Measurements from ENCODE around the gene DYDC1. TPM values are rescaled to one million over a fixed set of nuclear protein-coding genes. Genes with fewer than 3 reads are reported as not detected.

DYDC1 gene
- total and polyA plus RNA-seq, 2 of the 13 experiments (the other 11 are each of a cell fraction or from before 2014, with no cell fraction given), result not detected

DNA sequence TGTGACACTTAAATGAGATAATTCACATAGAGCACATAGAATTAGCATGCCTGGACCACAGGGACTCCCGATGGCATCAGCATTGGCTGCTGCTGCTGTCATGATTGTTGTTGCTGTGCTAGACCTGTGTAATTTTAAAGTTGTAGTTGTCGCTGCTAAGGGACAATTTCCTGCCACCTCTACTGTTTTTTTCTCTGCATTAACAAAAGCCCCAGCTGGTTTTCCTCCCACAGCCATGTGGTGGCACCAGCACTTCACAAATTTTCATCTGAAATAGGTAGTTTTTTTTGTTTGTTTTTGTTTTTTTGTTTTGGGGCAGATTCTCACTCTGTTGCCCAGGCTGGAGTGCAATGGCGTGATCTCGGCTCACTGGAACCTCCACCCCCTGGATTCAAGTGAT lies 26.4 kb upstream of the DYDC1 start:
- Histone ChIP-seq H3K27ac (ENCODE audit: extremely low read length, insufficient read depth, low read length) (no peak overlapping the region), H3K27me3 (ENCODE audit: control insufficient read depth in 1 of 2, insufficient read depth in 2 of 2, low read length in 2 of 2) (no peaks in the 10 kb centered on the region), H3K4me1 (ENCODE audit: insufficient read depth, low read length) (peaks cover 10% of the 10 kb centered on the region), H2AFZ (ENCODE audit: low read length) (no peak overlapping the region), H4K20me1 (ENCODE audit: insufficient read depth, low read length) (no peaks in the 10 kb centered on the region), H3K4me2 (ENCODE audit: low read depth, low read length) (no peak overlapping the region), H3K36me3 (replicated peaks in 1 of 2; ENCODE audit: control insufficient read depth in 1 of 2, insufficient read depth in 2 of 2, low read length in 2 of 2) (no peaks in the 10 kb centered on the region), H3K4me3 (replicated peaks in 1 of 3; ENCODE audit: insufficient read depth in 1 of 3, low read depth in 2 of 3, low read length in 3 of 3) (no peak overlapping the region), H3K9me3 (ENCODE audit: low read length) (no peaks in the 10 kb centered on the region), H3K79me2 (ENCODE audit: insufficient read depth, low read length) (no peaks in the 10 kb centered on the region), H3K9ac (ENCODE audit: insufficient read depth, low read depth, low read length) (no peak overlapping the region)
- peak; percentile 70 for FAIRE-seq
- CTCF ChIA-PET (ENCODE audit: low intra/inter-chr PET ratio, low total read pairs), result interaction anchor here (1.5 to 2.5 kb wide), 2 partner anchors 61 to 122 kb away, joined by 9 to 46 read pairs; no protein-coding TSS in a partner anchor
- ATAC-seq, result peak; percentile 52; the same call in 2 of the 3 replicates
- DNase-seq (ENCODE audit: low spot score), result peak; percentile 40
- in situ Hi-C loops (cut with HindIII; ENCODE audit: extremely low pct_ligation_motif_present, low pct_unique_long_range_greater_than_20kb), result no loop called here
- POLR2A ChIA-PET, result interaction anchor here (1.5 kb wide), 1 partner anchor 25 kb away, joined by 3 read pairs; the partner anchor contains the start of gene PRXL2A
- BruUV-seq (replicated peaks), result no TSS peak
- 4% methylated on average over 4 of the region's 4 CpGs for WGBS (ENCODE audit: low lambda C conversion rate)
- intact Hi-C loops (cut with micrococcal nuclease; ENCODE audit: unreplicated experiment), result loop anchor here (1.0 to 10.0 kb wide), 3 partner anchors 60 to 152 kb away; partner anchors contain the start of gene SH2D4B
- TF ChIP-seq JUN (CRISPR knock-in tag; IDR thresholded peaks at IDR 0.05), result no peak
- TF ChIP-seq ZNF331 (CRISPR knock-in tag; IDR thresholded peaks at IDR 0.05), result no peak
- TF ChIP-seq, protein P1, sequence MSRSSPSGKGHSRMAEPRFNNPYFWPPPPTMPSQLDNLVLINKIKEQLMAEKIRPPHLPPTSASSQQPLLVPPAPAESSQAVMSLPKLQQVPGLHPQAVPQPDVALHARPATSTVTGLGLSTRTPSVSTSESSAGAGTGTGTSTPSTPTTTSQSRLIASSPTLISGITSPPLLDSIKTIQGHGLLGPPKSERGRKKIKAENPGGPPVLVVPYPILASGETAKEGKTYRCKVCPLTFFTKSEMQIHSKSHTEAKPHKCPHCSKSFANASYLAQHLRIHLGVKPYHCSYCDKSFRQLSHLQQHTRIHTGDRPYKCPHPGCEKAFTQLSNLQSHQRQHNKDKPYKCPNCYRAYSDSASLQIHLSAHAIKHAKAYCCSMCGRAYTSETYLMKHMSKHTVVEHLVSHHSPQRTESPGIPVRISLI (CRISPR knock-in tag; IDR thresholded peaks at IDR 0.05; ENCODE audit: borderline replicate concordance), result peak; percentile 77; the same call in 1 of the 2 replicates
- TF ChIP-seq MED1 (CRISPR knock-in tag; IDR thresholded peaks at IDR 0.05), result 0 out of 2 replicates have a peak, but pooled peaks have one; percentile 24
- no peak for TF ChIP-seq ZNF232 (CRISPR knock-in tag; IDR thresholded peaks at IDR 0.05; ENCODE audit: borderline replicate concordance)
- TF ChIP-seq SMC3 (IDR thresholded peaks at IDR 0.05; ENCODE audit: low read length), result peak; percentile 78
- peak; percentile 78 for TF ChIP-seq RAD21 (CRISPR knock-in tag; IDR thresholded peaks at IDR 0.05)
- TF ChIP-seq, protein P2, sequence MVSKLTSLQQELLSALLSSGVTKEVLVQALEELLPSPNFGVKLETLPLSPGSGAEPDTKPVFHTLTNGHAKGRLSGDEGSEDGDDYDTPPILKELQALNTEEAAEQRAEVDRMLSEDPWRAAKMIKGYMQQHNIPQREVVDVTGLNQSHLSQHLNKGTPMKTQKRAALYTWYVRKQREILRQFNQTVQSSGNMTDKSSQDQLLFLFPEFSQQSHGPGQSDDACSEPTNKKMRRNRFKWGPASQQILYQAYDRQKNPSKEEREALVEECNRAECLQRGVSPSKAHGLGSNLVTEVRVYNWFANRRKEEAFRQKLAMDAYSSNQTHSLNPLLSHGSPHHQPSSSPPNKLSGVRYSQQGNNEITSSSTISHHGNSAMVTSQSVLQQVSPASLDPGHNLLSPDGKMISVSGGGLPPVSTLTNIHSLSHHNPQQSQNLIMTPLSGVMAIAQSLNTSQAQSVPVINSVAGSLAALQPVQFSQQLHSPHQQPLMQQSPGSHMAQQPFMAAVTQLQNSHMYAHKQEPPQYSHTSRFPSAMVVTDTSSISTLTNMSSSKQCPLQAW (CRISPR knock-in tag; IDR thresholded peaks at IDR 0.05), result 0 out of 2 replicates have a peak, but pooled peaks have one; percentile 28
- TF ChIP-seq, protein P3, sequence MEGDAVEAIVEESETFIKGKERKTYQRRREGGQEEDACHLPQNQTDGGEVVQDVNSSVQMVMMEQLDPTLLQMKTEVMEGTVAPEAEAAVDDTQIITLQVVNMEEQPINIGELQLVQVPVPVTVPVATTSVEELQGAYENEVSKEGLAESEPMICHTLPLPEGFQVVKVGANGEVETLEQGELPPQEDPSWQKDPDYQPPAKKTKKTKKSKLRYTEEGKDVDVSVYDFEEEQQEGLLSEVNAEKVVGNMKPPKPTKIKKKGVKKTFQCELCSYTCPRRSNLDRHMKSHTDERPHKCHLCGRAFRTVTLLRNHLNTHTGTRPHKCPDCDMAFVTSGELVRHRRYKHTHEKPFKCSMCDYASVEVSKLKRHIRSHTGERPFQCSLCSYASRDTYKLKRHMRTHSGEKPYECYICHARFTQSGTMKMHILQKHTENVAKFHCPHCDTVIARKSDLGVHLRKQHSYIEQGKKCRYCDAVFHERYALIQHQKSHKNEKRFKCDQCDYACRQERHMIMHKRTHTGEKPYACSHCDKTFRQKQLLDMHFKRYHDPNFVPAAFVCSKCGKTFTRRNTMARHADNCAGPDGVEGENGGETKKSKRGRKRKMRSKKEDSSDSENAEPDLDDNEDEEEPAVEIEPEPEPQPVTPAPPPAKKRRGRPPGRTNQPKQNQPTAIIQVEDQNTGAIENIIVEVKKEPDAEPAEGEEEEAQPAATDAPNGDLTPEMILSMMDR (CRISPR knock-in tag; IDR thresholded peaks at IDR 0.05), result peak; percentile 77
- 0 out of 2 replicates have a peak, but pooled peaks have one; percentile 13 for TF ChIP-seq THAP11 (CRISPR knock-in tag; IDR thresholded peaks at IDR 0.05)

Data from HepG2 (cell line).